Glomerular endothelial cell (primary cell): ENCODE results near the gene POLN. TPM values are rescaled to one million over a fixed set of nuclear protein-coding genes. Genes with fewer than 3 reads are reported as not detected.

Experiments used
- DNase-seq: peaks from one replicate; pipeline ENCODE4 v3.0.0-alpha.2; 2011; ENCODE audit warnings: low read depth, low spot score; ENCODE audit errors: extremely low read depth
- total RNA-seq: library from RNA; depleted of rRNA; stranded (reverse); fragments of >200 nt; gene quantifications from 2 replicates; pipeline ENCODE4 v1.2.3, GENCODE V29; 2015

Gene POLN
- total RNA-seq, 1 donor from 2014 or later: 1.6 TPM

GRCh38 chr4:2062808-2063524, 179.0 kb downstream of the POLN start:
- no peak for DNase-seq

- no peak for DNase-seq
These were observed 179.6 kb downstream of the POLN start for GRCh38 chr4:2062168-2062807.

DNA sequence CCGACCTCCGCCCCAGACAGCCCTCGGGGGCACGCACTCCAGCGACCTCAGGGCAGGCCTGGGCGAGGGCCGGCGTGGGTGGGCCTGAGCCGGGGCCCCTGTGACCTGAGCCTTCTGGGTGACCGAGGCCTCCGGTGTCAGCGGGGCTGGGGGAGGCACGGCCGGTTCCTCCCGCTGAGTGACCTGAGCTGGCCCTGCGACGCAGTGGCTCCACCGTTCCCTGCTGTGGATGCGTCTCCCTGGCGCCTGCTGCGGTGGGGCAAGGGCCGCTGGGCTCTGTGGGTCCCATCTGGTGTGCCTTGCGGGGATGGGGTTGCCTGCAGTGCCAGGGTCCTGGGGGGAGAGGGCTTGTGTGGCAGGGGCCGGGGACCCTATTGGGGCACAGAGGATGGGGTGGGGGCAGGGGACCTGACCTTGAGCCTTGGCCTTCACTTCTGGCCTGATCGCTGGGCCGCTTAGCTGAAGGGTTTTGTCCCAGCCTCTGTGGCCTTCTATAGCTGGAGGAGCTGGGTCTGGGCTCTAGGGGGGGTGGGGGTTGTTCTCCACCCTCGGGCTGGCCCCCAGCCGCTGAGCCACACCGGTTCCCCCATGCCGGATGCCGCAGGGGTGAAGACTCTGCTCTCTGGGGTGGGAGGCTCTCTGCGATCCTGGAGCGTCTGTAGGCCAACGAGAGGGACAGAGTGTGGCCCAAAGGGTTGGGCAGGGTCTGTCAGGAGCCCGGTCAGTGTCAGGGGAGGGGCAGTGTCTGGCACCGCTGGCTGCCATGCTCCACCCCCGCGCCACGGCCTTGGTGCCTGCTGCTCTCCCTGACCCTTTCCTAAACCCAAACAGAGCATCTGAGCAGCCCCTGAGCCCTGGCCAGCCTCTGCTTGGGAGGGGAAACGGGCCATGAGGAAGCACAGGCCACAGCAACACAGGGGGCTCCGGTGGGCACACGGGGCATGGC, 180.5 kb downstream of the POLN start:
- DNase-seq: no peak

DNA sequence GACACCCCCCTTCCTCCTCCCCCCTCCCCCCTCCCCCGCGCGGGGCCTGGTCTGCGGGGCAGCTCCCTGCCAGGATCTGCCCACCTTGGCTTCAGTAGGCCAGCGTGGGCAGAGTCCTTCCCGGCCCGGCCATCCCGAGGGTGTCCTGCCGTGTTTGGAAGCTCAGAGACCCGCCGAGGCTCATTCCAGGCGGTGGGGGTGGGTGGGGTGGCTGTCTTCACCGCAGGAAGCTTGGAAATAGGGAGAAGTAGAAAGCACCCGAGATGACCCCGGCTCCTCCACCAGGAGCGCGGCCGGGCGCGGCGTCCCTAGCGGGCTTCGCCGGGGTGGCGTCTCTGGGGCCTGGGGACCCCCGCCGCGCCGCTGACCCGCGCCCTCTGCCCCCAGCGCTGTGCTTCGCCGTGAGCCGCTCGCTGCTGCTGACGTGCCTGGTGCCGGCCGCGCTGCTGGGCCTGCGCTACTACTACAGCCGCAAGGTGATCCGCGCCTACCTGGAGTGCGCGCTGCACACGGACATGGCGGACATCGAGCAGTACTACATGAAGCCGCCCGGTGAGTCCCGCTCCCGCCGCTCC, 181.2 kb downstream of the POLN start:
- no peak for DNase-seq

GRCh38 chr4:2059726-2060602, 182.0 kb downstream of the POLN start:
- DNase-seq: no peak

- no peak for DNase-seq
These were observed 182.7 kb downstream of the POLN start, which contains the start of gene NAT8L for GRCh38 chr4:2059046-2059725. Gene NAT8L (plus strand): TSS chr4:2059327. CDS start chr4:2059512, 185 bp downstream.

DNA sequence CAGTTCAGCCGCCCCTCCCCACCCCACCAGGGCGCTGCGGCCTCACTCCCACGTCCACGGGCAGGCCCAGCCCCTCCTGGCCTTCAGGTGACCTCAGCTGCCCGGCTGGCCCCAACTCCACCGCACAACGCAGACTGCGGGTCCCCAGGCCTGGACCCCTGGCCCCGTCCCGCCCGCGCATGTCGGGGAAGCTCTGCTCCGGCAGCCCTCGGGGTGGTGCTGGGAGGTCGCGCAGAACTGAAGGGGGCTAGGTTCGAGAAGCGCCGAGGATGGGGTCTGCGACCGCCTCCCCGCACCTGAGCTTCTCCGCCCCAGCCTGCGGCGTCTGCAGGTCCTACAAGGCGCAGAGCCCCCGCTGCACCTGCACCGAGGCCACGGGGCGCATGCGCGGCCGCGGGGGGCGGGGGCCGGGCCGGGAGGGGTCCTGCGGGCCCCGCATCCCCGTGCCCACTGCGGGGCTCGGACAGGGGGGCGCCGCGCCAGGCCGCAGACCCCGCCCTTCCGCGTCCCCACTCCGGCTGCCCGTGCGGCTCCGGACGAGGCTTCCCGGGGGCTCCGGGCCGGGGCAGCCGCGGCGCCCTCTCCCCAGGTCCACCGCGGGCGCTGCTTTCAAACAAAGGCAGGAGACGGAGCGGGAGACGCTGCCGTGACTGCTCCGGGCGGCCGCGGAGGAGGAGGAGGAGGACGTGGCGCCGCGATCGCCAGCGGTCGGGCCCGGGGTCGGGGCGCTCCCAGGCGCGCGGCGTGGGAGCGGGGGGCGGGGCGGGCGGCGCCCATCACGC, 183.5 kb downstream of the POLN start:
- DNase-seq: no peak

DNA sequence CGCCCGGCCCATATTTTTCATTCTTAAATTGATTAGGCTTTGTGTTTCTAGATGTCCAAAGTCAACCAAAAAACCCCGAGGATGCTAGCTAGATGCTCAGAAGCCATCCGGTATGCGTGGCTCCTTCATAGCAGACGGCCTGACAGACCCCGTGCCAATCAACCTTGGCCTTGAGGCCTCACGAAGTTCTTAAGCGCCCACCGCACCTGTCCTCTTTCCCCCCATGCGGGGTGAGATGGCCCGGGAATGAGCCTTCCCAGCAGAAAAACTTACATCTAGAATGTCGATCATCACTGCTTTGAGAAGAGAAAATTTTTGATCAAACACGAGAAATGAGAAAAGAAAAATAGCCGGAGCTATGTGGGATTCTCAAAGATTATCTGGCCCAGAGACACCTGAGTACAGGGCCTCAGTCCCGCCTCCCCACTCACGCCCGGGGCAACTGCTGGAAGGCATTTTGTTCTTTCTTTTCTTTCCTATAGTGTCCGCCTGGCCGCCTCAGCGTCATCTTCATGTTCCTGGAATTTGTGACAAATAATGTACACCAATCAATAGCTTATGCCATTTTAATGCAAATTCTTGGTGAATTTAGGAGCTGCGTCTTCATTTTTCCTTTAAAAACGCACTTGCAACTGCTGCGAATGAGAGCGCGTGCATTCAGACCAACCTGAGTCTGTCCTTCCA, 184.4 kb downstream of the POLN start:
- DNase-seq: no peak

DNA sequence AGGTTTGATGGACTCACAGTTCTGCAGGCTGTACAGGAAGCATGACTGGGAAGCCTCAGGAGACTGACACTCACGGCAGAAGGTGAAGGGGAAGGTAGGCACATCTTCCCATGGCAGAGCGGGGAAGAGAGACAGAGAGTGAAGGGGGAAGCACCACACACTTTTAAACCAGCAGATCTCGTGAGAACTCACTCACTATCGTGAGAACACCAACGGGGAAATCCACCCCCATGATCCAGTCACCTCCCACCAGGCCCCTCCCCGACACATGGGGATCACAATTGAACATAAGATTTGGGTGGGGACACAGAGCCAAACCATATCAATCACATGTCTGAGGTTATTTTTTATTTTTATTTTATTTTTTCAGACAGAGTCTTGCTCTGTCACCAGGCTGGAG, 187.7 kb downstream of the POLN start:
- DNase-seq: no peak

GRCh38 chr4:2051086-2051485, 190.8 kb downstream of the POLN start:
- DNase-seq: no peak

DNA sequence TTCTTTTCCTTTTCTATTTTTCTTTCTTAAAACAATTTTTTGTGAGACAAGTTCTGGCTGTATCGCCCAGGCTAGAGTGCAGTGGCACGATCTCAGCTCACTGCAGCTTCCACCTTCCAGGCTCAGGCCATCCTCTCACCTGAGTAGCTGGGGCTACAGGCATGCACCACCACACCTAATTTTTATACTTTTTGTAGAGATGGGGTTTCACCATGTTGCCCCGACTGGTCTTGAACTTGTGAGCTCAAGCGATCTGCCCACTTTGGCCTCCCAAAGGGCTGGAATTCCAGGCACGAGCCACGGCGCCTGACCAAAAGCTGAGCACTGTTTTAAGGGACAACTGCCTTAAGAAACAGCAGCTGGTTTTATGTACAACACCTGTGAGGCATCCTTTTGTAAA, 192.1 kb downstream of the POLN start:
- DNase-seq: no peak

- DNase-seq: no peak
These were observed 192.5 kb downstream of the POLN start for GRCh38 chr4:2049381-2049780.

- no peak for DNase-seq
These were observed 193.1 kb downstream of the POLN start for GRCh38 chr4:2048831-2049230.

DNA sequence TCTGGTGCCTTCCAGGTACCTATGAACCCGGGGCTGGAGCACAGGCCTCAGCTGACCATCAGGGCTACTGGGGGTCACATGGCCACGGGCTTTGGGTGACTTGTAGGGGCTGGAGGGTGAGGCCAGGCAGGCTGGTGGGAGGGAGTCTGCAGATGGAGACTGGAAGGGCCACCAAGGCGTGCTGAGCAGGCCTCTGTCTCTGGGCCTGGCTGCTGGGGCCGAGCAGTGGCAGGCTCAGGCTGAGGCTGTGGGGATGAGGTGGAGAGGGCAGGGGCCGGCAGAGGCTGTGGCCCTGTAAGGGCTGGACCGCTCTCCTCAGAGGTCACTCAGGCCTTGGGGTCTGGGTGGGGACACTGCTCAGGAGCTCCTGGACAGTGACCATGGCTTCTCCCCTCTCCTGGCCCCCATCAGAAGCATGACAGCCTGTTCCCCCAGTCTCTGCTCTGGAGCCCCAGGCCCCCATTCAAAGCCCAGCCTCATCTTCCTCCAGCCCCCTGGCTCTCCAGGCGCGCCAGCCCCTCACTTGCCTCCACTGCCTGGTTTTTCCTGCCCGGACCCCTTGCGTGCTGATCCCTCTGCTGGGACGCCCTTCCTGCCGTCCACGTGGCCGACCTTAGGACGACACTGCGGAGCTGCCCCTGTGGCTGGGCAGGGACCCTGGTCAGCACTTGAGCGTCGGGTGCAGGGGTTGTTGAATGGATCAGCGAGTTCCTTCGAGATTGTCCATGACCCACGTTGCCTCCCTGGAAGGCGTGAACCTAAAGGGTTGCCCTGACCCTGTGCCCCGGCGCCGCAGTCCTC, 193.9 kb downstream of the POLN start:
- DNase-seq: no peak

DNA sequence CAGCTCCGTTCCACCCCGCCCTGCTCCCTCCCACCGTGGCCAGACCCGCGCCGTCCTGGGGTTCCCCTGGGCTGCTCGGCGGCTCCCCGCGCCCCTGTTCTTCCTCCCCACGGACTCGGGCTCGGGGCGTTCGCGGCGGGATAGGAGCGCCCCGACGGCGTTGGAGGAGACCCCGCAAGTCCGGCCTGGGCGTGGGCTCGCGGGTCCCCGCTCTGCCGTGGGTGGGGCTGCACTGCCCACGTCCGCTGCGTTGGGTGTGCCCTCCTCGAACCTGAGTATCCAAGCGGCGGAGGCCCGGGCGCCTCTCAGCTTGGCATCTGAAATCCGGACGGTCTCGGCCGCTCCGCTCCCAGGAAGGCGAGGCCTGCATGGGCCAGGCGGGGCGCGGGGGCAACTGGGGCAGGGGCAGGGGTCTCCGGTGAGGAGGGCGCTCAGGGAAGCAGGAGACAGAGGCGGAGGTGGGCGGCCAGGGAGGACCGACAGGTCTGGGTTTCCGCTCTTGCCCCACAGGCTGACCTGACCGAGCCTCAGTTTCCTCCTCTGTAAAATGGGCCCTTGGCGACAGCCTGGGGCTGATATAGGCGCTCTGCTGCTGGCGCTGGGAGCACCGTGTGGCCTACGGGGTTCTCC, 194.8 kb downstream of the POLN start:
- DNase-seq: no peak

GRCh38 chr4:2046031-2046961, 195.6 kb downstream of the POLN start:
- no peak for DNase-seq
